Measurements from ENCODE around the gene ELMO1.

- TF ChIP-seq, protein P1, sequence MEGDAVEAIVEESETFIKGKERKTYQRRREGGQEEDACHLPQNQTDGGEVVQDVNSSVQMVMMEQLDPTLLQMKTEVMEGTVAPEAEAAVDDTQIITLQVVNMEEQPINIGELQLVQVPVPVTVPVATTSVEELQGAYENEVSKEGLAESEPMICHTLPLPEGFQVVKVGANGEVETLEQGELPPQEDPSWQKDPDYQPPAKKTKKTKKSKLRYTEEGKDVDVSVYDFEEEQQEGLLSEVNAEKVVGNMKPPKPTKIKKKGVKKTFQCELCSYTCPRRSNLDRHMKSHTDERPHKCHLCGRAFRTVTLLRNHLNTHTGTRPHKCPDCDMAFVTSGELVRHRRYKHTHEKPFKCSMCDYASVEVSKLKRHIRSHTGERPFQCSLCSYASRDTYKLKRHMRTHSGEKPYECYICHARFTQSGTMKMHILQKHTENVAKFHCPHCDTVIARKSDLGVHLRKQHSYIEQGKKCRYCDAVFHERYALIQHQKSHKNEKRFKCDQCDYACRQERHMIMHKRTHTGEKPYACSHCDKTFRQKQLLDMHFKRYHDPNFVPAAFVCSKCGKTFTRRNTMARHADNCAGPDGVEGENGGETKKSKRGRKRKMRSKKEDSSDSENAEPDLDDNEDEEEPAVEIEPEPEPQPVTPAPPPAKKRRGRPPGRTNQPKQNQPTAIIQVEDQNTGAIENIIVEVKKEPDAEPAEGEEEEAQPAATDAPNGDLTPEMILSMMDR (IDR thresholded peaks at IDR 0.05; ENCODE audit: low read depth, low read length, missing input control) = no peak
- no peak for TF ChIP-seq ATF3 (IDR thresholded peaks at IDR 0.05)
- no peak for TF ChIP-seq JUND (IDR thresholded peaks at IDR 0.05)
- no peak for TF ChIP-seq RAD21 (IDR thresholded peaks at IDR 0.05)
- TF ChIP-seq GABPA (IDR thresholded peaks at IDR 0.05 in 1 of 2, conservative IDR thresholded peaks at IDR 0.05 in 1 of 2) = no peak
- TF ChIP-seq, protein P2, sequence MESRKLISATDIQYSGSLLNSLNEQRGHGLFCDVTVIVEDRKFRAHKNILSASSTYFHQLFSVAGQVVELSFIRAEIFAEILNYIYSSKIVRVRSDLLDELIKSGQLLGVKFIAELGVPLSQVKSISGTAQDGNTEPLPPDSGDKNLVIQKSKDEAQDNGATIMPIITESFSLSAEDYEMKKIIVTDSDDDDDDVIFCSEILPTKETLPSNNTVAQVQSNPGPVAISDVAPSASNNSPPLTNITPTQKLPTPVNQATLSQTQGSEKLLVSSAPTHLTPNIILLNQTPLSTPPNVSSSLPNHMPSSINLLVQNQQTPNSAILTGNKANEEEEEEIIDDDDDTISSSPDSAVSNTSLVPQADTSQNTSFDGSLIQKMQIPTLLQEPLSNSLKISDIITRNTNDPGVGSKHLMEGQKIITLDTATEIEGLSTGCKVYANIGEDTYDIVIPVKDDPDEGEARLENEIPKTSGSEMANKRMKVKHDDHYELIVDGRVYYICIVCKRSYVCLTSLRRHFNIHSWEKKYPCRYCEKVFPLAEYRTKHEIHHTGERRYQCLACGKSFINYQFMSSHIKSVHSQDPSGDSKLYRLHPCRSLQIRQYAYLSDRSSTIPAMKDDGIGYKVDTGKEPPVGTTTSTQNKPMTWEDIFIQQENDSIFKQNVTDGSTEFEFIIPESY (IDR thresholded peaks at IDR 0.05) = no peak
- TF ChIP-seq TAF1 (conservative IDR thresholded peaks at IDR 0.05) = no peak
- TF ChIP-seq, protein P3, sequence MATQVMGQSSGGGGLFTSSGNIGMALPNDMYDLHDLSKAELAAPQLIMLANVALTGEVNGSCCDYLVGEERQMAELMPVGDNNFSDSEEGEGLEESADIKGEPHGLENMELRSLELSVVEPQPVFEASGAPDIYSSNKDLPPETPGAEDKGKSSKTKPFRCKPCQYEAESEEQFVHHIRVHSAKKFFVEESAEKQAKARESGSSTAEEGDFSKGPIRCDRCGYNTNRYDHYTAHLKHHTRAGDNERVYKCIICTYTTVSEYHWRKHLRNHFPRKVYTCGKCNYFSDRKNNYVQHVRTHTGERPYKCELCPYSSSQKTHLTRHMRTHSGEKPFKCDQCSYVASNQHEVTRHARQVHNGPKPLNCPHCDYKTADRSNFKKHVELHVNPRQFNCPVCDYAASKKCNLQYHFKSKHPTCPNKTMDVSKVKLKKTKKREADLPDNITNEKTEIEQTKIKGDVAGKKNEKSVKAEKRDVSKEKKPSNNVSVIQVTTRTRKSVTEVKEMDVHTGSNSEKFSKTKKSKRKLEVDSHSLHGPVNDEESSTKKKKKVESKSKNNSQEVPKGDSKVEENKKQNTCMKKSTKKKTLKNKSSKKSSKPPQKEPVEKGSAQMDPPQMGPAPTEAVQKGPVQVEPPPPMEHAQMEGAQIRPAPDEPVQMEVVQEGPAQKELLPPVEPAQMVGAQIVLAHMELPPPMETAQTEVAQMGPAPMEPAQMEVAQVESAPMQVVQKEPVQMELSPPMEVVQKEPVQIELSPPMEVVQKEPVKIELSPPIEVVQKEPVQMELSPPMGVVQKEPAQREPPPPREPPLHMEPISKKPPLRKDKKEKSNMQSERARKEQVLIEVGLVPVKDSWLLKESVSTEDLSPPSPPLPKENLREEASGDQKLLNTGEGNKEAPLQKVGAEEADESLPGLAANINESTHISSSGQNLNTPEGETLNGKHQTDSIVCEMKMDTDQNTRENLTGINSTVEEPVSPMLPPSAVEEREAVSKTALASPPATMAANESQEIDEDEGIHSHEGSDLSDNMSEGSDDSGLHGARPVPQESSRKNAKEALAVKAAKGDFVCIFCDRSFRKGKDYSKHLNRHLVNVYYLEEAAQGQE (IDR thresholded peaks at IDR 0.05) = no peak
Observed at GRCh38 chr7:37216156-37216852, 232.4 kb downstream of the ELMO1 start.

Data from liver (tissue), 3 donors.